Lung (tissue), 12 donors: ENCODE results near the gene FAT1. TPM values are rescaled to one million over a fixed set of nuclear protein-coding genes. Genes with fewer than 3 reads are reported as not detected.
A peak's percentile ranks its signal among the peaks of the same experiment; 100 is the strongest.

Experiments used
- ATAC-seq: fragments of 200-7000 bp; cut with Tn5 transposase; one replicate; pipeline ENCODE4 v1.9.1; 2020; ENCODE audit warnings: moderate number of reproducible peaks; ENCODE audit not compliant: insufficient read depth, low FRiP score
- DNase-seq, 3 donors: peaks; one replicate each; pipeline ENCODE4 v3.0.0-alpha.2; 2013 to 2017
- H3K27ac ChIP-seq, 2 donors: one replicate each; pipeline ENCODE4 v1.5.1; 2013; ENCODE audit warnings: mild to moderate bottlenecking in 2 of 2, moderate library complexity in 2 of 2, control low read depth in 1 of 2, inconsistent platforms in 1 of 2, low read depth in 1 of 2, low read length in 1 of 2
- H3K27me3 ChIP-seq, 3 donors: one replicate each; pipeline ENCODE4 v1.5.1; 2013; ENCODE audit warnings: low read length in 2 of 3; ENCODE audit not compliant: control insufficient read depth in 3 of 3, insufficient read depth in 3 of 3
- H3K36me3 ChIP-seq, 4 donors: one replicate each; pipeline ENCODE4 v1.5.1; 2013; ENCODE audit warnings: low read length in 4 of 4, mild to moderate bottlenecking in 1 of 4, moderate library complexity in 1 of 4; ENCODE audit not compliant: control insufficient read depth in 4 of 4, insufficient read depth in 4 of 4
- H3K4me1 ChIP-seq, 5 donors: one replicate each; pipeline ENCODE4 v1.5.1; 2013; ENCODE audit warnings: low read length in 5 of 5, mild to moderate bottlenecking in 2 of 5, moderate library complexity in 1 of 5; ENCODE audit not compliant: control insufficient read depth in 5 of 5, insufficient read depth in 5 of 5
- H3K4me3 ChIP-seq: one replicate; pipeline ENCODE4 v1.5.1; 2013; ENCODE audit warnings: mild to moderate bottlenecking, control low read depth, moderate library complexity
- H3K9ac ChIP-seq, 2 donors: one replicate each; pipeline ENCODE4 v1.5.1; 2013; ENCODE audit warnings: low read length in 2 of 2, control low read depth in 1 of 2; ENCODE audit not compliant: insufficient read depth in 1 of 2
- H3K9me3 ChIP-seq, 4 donors: one replicate each; pipeline ENCODE4 v1.5.1; 2013; ENCODE audit warnings: low read length in 3 of 4, mild to moderate bottlenecking in 1 of 4, moderate library complexity in 1 of 4; ENCODE audit not compliant: control insufficient read depth in 4 of 4, insufficient read depth in 3 of 4
- CTCF ChIP-seq: IDR thresholded peaks from 2 replicates; pipeline ENCODE4 v1.5.1; 2012; ENCODE audit warnings: mild to moderate bottlenecking; ENCODE audit errors: control extremely low read depth, extremely low read depth
- WGBS, 2 donors: extraction: QIAGEN DNeasy Blood & Tissue Kit; methylation state at CpG; one replicate each; pipeline ENCODE4 v1.1.7; 2013; 5-methylcytosine and 5-hydroxymethylcytosine counted together
- polyA plus RNA-seq, 2 donors: library from polyadenylated mRNA; stranded (reverse); fragments of 200-250 nt; gene quantifications; one replicate each; pipeline ENCODE4 v1.2.1, GENCODE V29; 2013
- total RNA-seq, 2 donors: library from RNA; depleted of rRNA in 1 of 2; stranded (reverse); fragments of >200 nt in 1 of 2; gene quantifications; one replicate each; pipeline ENCODE4 v1.2.1, GENCODE V29; 2014 to 2021
- donor health status: control.
- donor health status: control.
- donor health status: Bipolar disorder and iron deficiency.
- donor health status: healthy.
- donor health status: DM: yes; HTN: yes; CAD: no.

Gene FAT1
- total and polyA plus RNA-seq, 4 donors, result 19.4 to 318 (median 72.3) TPM

- WGBS, 2 donors, result 67 to 70% methylated on average over 2 of the region's 2 CpGs
- no peak for DNase-seq
- H3K4me3 ChIP-seq, result no peak overlapping the region
- no peak overlapping the region for H3K9ac ChIP-seq
- no peaks in the 10 kb centered on the region for H3K9me3 ChIP-seq
- no peak overlapping the region for H3K27ac ChIP-seq
- H3K36me3 ChIP-seq, result peaks cover 0 to 9% (median under 1%) of the 10 kb centered on the region in 4 donors
- H3K4me1 ChIP-seq, result peaks cover 0 to 7% (median 0%) of the 10 kb centered on the region in 5 donors
- no peak for TF ChIP-seq CTCF
- ATAC-seq, result no peak
- H3K27me3 ChIP-seq, result no peaks in the 10 kb centered on the region
Observed at GRCh38 chr4:186644311-186644638, 79.4 kb downstream of the FAT1 start.

- DNase-seq (peak in 1 of 3 donors; percentile 47), ATAC-seq (no peak)
- H3K27ac ChIP-seq, result no peak overlapping the region
- H3K36me3 ChIP-seq, result peaks cover 0 to 11% (median 0%) of the 10 kb centered on the region in 4 donors
- 82 to 87% methylated on average over 14 of the region's 14 CpGs for WGBS, 2 donors
- no peak for TF ChIP-seq CTCF
- no peak overlapping the region for H3K4me3 ChIP-seq
- H3K4me1 ChIP-seq, result peaks cover 0 to 7% (median 0%) of the 10 kb centered on the region in 5 donors
- no peak overlapping the region for H3K9ac ChIP-seq
- H3K9me3 ChIP-seq, result no peaks in the 10 kb centered on the region
- no peaks in the 10 kb centered on the region for H3K27me3 ChIP-seq
Observed at GRCh38 chr4:186643501-186644310, 80.0 kb downstream of the FAT1 start.

GRCh38 chr4:186642998-186643397 is 80.7 kb downstream of the FAT1 start:
- no peak for TF ChIP-seq CTCF
- H3K4me3 ChIP-seq, result no peak overlapping the region
- H3K27ac ChIP-seq, result no peak overlapping the region
- H3K36me3 ChIP-seq, result peaks cover 0 to 10% (median 0%) of the 10 kb centered on the region in 4 donors
- no peaks in the 10 kb centered on the region for H3K27me3 ChIP-seq
- no peaks in the 10 kb centered on the region for H3K9me3 ChIP-seq
- H3K4me1 ChIP-seq, result peaks cover 0 to 7% (median 0%) of the 10 kb centered on the region in 5 donors
- 92 to 94% methylated on average over 11 of the region's 11 CpGs for WGBS, 2 donors
- H3K9ac ChIP-seq, result no peak overlapping the region
- no peak for DNase-seq
- ATAC-seq, result no peak
